ENCODE data around the gene AKIP1. TPM values are rescaled to one million over a fixed set of nuclear protein-coding genes. Genes with fewer than 3 reads are reported as not detected.

AKIP1 gene
- polyA plus RNA-seq, 3 donors, result 8.7 to 18.9 (median 18.7) TPM

- Histone ChIP-seq H3K36me3 (replicated peaks in 1 of 2; ENCODE audit: control insufficient read depth in 1 of 2, insufficient read depth in 2 of 2, low read length in 2 of 2) (peaks cover 0 to 7% of the 10 kb centered on the region in 2 donors), H4K20me1 (ENCODE audit: insufficient read depth, low read length) (no peaks in the 10 kb centered on the region), H3K9me3 (replicated peaks in 1 of 2; ENCODE audit: control insufficient read depth in 1 of 2, insufficient read depth in 1 of 2, low read length in 2 of 2) (no peaks in the 10 kb centered on the region), H3K27ac (ENCODE audit: low read depth in 1 of 2, low read length in 2 of 2) (no peak overlapping the region), H2AFZ (ENCODE audit: insufficient read depth, low read depth, low read length, poor library complexity, severe bottlenecking) (no peak overlapping the region), H3K27me3 (ENCODE audit: control insufficient read depth in 2 of 2, insufficient read depth in 2 of 2, low read length in 2 of 2) (no peaks in the 10 kb centered on the region), H3K4me3 (replicated peaks in 1 of 3; ENCODE audit: low read depth in 2 of 3, low read length in 3 of 3) (no peak overlapping the region), H3K79me2 (ENCODE audit: insufficient read depth, low read length) (no peaks in the 10 kb centered on the region), H3K4me1 (ENCODE audit: control insufficient read depth in 1 of 2, insufficient read depth in 2 of 2, low read length in 2 of 2) (no peaks in the 10 kb centered on the region), H3K4me2 (replicated peaks; ENCODE audit: extremely low read depth, low read length, poor library complexity, severe bottlenecking) (no peak overlapping the region), H3K9ac (ENCODE audit: insufficient read depth, low read length, poor library complexity, severe bottlenecking) (no peak overlapping the region)
- WGBS (ENCODE audit: insufficient coverage), result 96% methylated on average over 4 of the region's 4 CpGs
- Mint-ChIP-seq H3K9me3 (peaks cover 0 to 2% (median 0%) of the 10 kb centered on the region in 7 donors), H3K27me3 (ENCODE audit: low read depth in 3 of 3) (peaks cover 0 to 3% (median 0%) of the 10 kb centered on the region in 3 donors), H3K4me3 (no peak overlapping the region), H3K36me3 (peaks cover 1 to 13% of the 10 kb centered on the region in 2 donors), H3K4me1 (peaks cover 4% of the 10 kb centered on the region), H3K27ac (no peak overlapping the region)
- TF ChIP-seq CTCF (IDR thresholded peaks at IDR 0.05), result no peak
- intact Hi-C loops (cut with micrococcal nuclease), result no loop called here
- DNase-seq, result no peak
These were observed 17.2 kb downstream of the AKIP1 start for GRCh38 chr11:8928205-8928604.

GRCh38 chr11:8928981-8929615 is 18.1 kb downstream of the AKIP1 start:
- Mint-ChIP-seq H3K27me3 (ENCODE audit: low read depth in 3 of 3) (peaks cover 0 to 3% (median 0%) of the 10 kb centered on the region in 3 donors), H3K27ac (no peak overlapping the region), H3K4me3 (no peak overlapping the region), H3K4me1 (peaks cover under 1% of the 10 kb centered on the region), H3K36me3 (peaks cover 1 to 13% of the 10 kb centered on the region in 2 donors), H3K9me3 (peaks cover 0 to 2% (median 0%) of the 10 kb centered on the region in 7 donors)
- no peak overlapping the region for H2AFZ ChIP-seq (ENCODE audit: insufficient read depth, low read depth, low read length, poor library complexity, severe bottlenecking)
- H3K4me1 ChIP-seq (ENCODE audit: control insufficient read depth in 1 of 2, insufficient read depth in 2 of 2, low read length in 2 of 2), result no peaks in the 10 kb centered on the region
- H3K9me3 ChIP-seq (replicated peaks in 1 of 2; ENCODE audit: control insufficient read depth in 1 of 2, insufficient read depth in 1 of 2, low read length in 2 of 2), result no peaks in the 10 kb centered on the region
- intact Hi-C loops (cut with micrococcal nuclease), result no loop called here
- no peaks in the 10 kb centered on the region for H3K27me3 ChIP-seq (ENCODE audit: control insufficient read depth in 2 of 2, insufficient read depth in 2 of 2, low read length in 2 of 2)
- H3K9ac ChIP-seq (ENCODE audit: insufficient read depth, low read length, poor library complexity, severe bottlenecking), result no peak overlapping the region
- 88% methylated on average over 6 of the region's 9 CpGs for WGBS (ENCODE audit: insufficient coverage)
- H4K20me1 ChIP-seq (ENCODE audit: insufficient read depth, low read length), result no peaks in the 10 kb centered on the region
- no peak overlapping the region for H3K4me2 ChIP-seq (replicated peaks; ENCODE audit: extremely low read depth, low read length, poor library complexity, severe bottlenecking)
- peaks cover 0 to 4% of the 10 kb centered on the region in 2 donors for H3K36me3 ChIP-seq (replicated peaks in 1 of 2; ENCODE audit: control insufficient read depth in 1 of 2, insufficient read depth in 2 of 2, low read length in 2 of 2)
- DNase-seq, result no peak
- H3K27ac ChIP-seq (ENCODE audit: low read depth in 1 of 2, low read length in 2 of 2), result no peak overlapping the region
- no peaks in the 10 kb centered on the region for H3K79me2 ChIP-seq (ENCODE audit: insufficient read depth, low read length)
- TF ChIP-seq CTCF (IDR thresholded peaks at IDR 0.05), result no peak
- no peak overlapping the region for H3K4me3 ChIP-seq (replicated peaks in 1 of 3; ENCODE audit: low read depth in 2 of 3, low read length in 3 of 3)

Measured in CD14-positive monocyte (primary cell).